Measurements from ENCODE around the gene TFR2.
A peak's percentile ranks its signal among the peaks of the same experiment; 100 is the strongest.

DNA sequence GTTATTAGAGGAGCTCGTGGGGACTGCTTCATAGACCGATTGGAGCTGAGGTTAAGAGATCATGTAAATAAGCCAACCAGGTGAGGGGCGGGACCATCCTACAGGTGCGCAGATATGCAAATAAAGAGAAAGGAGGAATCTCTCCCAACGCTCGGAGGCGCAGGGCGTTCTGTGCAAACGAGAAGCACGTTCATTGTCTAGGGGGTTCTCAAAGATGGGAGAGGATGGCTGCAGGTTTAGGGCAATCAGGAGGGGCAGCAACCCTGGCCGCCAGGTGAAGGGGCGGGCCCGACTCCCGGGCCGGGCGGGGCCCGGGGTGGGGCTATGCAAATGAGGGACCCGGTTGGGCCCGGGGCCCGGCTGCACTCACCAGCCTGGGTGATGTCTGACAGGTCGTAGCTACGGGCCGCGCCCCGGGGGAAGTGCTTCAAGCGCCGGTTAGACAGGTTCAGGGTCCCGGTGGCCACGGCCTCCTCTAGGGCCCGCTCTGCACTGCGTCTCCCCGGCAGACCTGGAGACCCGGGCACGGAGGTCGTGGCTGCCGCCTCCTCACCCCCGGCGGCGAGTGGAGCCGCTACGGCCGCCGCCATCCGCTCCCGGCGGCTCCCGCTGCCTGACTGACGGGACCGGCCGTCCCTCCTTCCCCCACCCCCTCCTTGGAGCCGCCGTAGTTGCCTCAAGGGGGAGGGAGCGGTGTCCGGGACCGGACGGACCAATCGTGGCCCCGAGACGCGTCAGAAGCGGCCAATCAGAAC lies 55.7 kb downstream of the TFR2 start, which contains the start of gene LRCH4:
- TF ChIP-seq, protein P1, sequence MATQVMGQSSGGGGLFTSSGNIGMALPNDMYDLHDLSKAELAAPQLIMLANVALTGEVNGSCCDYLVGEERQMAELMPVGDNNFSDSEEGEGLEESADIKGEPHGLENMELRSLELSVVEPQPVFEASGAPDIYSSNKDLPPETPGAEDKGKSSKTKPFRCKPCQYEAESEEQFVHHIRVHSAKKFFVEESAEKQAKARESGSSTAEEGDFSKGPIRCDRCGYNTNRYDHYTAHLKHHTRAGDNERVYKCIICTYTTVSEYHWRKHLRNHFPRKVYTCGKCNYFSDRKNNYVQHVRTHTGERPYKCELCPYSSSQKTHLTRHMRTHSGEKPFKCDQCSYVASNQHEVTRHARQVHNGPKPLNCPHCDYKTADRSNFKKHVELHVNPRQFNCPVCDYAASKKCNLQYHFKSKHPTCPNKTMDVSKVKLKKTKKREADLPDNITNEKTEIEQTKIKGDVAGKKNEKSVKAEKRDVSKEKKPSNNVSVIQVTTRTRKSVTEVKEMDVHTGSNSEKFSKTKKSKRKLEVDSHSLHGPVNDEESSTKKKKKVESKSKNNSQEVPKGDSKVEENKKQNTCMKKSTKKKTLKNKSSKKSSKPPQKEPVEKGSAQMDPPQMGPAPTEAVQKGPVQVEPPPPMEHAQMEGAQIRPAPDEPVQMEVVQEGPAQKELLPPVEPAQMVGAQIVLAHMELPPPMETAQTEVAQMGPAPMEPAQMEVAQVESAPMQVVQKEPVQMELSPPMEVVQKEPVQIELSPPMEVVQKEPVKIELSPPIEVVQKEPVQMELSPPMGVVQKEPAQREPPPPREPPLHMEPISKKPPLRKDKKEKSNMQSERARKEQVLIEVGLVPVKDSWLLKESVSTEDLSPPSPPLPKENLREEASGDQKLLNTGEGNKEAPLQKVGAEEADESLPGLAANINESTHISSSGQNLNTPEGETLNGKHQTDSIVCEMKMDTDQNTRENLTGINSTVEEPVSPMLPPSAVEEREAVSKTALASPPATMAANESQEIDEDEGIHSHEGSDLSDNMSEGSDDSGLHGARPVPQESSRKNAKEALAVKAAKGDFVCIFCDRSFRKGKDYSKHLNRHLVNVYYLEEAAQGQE (IDR thresholded peaks at IDR 0.05; ENCODE audit: insufficient read depth in 1 of 2, low read depth in 2 of 2, low read length in 2 of 2): 0 out of 4 replicates have a peak, but pooled peaks of 1 of the 2 experiments have one; percentile 26
- peak; percentile 95 for TF ChIP-seq POLR2AphosphoS5 (IDR thresholded peaks at IDR 0.05; ENCODE audit: low read depth, low read length)
- no peak for TF ChIP-seq SIN3A (IDR thresholded peaks at IDR 0.05; ENCODE audit: borderline replicate concordance, insufficient read depth, low read length)
- TF ChIP-seq TAF1 (IDR thresholded peaks at IDR 0.05; ENCODE audit: borderline replicate concordance, insufficient read depth, low read length): peak; percentile 92; the same call in 1 of the 2 replicates
- TF ChIP-seq FOXP2 (optimal IDR thresholded peaks at IDR 0.05; ENCODE audit: borderline replicate concordance, extremely low read depth, extremely low read length, insufficient read depth): no peak

Data from PFSK-1 (cell line).